ENCODE measurements around the gene TNS3.

Gene TNS3

DNA sequence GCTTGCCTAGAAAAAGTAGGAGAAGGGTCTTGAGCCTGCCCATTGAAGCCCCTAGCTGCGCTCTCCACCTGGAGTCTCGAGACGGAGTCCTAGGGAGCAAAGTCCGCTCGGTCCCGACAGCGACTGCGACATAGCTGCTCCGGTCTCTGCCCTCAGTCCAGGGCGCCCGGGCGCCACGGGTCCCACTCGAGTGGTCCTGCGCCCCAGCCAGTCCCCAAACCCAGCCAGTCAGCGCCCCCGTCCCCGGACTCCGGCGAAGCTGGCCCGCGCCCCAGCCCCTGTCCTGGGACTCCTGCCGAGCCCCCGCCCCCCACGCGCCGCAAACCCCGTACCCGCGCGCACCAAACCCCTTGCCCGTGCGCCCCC lies 490 bp downstream of the TNS3 start:
- DNase-seq (ENCODE audit: low spot score) = no peak

DNA sequence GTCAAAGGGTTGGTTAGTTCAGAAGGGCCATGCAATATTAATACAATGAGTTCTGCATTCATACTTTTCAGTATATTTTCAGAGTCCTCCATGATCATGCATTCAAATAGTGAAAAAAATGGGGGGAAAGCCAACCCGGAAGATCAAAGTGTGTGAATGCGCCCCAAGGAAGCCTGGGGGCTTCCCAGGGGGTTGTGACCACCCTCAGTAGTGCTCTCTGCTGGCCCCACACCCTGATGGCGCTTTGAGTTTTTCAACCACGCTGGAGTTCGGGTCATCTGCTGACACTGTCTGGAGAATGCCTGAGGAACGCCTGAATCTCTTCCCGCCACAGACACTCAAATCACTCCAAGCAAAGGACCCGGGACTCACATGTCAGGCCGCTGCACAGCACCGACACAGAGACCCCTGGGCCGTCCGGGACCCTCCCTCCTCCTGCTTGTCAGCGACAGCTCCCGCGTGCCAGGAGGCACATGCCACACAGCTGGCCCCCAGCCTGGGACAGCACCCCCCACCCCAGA lies 1.0 kb downstream of the TNS3 start:
- no peak for DNase-seq (ENCODE audit: low spot score)

GRCh38 chr7:47580175-47580706 lies 1.7 kb downstream of the TNS3 start:
- DNase-seq (ENCODE audit: low spot score) = no peak

GRCh38 chr7:47579458-47579857 lies 2.5 kb downstream of the TNS3 start:
- DNase-seq (ENCODE audit: low spot score) = no peak

DNA sequence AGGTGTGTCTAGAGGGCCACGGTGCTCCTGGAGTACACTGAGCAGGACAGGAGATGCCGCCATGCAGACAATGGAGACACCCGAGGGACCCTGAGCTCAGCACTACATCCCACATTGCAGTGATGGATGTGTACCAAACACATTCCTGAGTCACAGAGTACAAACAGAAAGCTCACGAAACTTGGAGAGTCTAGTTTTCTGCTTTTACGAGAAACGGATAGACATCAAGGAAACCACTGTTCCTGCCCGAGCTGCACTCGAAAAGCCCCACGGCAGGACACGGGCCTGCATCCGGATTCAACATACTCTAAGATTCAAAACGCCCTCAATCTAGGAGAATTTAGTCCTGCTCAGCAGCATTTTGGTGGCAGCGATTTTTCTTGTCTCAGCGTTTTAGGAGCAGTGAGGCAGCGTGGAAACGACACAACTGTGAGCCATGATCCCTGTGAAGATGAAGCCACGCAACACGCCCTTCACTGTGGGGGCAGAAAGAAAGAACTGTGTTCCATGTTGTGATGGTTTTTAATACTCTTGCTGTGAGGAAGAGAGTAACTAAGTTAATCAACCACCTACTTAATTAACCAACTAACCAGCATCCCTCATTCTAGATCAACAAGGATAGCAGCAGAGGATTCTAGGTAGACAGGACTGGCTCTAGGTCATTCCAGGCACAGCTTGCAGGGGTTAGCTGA lies 3.2 kb downstream of the TNS3 start:
- no peak for DNase-seq (ENCODE audit: low spot score)

DNA sequence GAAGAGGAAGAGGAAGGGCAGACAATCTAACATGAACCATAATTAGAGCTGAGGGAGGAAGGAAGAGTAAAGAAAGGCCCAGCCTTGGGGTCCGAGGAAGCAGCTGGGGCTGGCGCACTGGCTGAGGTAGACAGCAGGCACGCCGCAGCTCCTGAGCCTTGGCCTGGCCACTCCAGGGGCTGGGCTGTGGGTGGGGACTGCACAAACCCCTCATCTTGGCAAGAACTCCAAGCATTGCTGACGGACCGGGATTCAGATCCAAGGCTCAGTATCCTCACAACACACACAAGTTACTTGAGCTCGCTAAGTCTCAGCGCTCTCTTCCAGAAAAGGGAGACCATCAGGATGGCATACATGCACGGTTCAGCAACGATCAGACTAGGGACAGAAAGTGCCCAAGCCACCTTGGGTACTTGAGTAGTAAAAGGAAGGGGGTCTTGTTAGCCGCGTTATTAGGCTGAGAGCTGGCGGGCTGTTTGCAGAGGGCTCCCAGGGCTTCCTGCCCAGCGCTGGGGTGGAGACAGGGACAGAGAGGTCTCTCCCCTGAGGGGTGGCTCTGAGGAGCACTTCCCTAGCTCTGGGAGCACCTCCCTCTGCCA lies 4.5 kb downstream of the TNS3 start:
- no peak for DNase-seq (ENCODE audit: low spot score)

DNA sequence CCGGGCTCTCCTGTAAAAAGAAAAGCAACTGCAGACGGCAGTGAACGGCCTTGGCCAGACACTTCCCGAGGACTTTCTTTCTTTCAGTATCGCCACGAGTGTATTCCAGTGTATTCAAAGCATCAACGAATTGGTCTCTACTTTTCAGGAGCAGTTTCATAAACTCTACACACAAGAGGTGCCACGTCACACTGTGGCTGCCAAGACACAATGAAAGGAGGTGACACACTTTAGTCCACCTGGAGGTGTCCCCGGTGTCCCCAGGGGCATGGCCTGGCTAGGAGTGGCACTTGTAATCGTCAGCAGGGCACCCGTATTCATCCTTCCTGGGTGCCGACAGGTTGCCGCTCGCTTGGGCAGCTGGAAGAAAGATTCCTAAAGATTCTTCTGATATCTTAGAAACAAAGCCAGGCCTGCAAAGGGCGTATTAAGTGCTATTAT lies 5.0 kb downstream of the TNS3 start:
- DNase-seq (ENCODE audit: low spot score) = no peak

GRCh38 chr7:47576031-47576865 lies 5.7 kb downstream of the TNS3 start:
- DNase-seq (ENCODE audit: low spot score) = no peak

DNA sequence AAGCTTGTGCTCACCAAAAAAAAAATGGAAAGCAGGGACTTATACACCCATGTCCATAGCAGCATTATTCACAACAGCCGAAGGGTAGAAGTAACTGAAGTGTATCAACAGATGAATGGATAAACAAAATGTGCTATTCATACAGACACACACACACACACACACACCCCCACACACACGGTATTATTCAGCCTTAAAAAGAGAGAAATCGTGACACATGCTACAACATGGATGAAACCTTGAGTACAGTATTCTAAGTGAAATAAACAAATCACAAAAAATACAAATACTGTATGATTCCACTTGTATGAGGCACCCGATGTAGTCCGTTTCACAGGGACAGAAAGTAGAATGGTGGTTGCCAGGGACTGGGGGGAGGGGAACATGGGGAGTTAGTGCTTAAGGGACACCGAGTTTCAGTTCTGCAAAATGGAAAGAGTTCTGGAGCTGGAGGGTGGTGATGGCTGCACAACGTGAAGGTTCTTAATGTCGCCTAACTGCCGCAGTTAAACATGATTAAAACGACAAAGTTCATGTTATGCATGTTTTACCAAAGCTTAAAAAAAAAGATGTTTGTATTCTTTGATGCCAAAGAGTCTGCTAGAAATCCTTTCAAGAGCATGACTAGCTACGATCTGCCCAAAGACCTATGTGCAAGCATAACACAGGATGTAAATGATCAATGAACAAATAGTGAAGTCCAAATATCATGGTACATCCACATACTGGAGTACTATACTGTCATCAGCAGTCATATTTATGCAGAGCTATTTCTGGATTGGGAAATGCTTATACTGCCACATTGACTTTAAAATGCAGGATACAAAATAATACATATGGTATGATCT lies 7.2 kb downstream of the TNS3 start:
- DNase-seq (ENCODE audit: low spot score) = no peak

GRCh38 chr7:47573758-47574481 lies 8.0 kb downstream of the TNS3 start:
- no peak for DNase-seq (ENCODE audit: low spot score)

DNA sequence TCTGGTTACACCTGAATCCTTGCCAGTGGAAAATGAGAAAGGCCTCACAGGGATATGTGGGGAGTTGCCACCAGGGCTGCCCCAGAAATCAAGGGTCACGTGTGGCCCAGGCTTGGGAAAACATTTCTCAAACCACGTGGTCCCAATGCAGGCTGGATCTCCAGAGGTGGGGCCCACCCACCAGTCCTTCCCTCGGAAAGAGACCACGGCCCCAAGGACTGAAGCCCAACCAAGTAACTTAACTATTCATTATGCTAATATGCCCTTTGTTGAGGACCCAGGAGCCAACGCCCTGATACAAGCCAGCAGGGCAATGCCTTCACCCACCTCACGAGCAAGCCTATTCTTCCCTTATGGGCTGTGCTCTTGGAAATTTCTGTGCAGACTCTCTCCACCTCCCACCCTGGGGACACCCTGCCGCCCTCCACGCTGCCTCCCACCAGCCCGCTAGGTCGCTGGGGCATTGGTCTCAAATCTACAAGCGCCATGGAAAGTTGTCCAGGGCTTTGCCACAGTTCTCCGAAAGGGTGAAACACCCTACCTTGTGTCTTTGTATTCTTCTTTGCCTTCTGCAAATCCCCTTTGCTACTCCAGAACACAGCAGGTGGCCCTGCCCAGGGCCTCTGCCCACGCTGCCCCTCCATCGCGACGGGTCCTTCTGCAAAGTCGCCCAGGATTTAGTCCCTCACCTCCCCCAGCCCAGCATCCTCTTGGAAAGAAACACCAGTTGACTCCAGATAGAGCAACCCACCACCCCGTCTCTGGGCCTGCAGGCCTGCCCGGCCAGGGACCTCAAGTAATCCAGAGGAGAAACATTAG lies 8.8 kb downstream of the TNS3 start:
- no peak for DNase-seq (ENCODE audit: low spot score)

- no peak for DNase-seq (ENCODE audit: low spot score)
Observed at GRCh38 chr7:47572094-47572445, 9.8 kb downstream of the TNS3 start.

- no peak for DNase-seq (ENCODE audit: low spot score)
Observed at GRCh38 chr7:47571331-47572093, 10.4 kb downstream of the TNS3 start.

DNA sequence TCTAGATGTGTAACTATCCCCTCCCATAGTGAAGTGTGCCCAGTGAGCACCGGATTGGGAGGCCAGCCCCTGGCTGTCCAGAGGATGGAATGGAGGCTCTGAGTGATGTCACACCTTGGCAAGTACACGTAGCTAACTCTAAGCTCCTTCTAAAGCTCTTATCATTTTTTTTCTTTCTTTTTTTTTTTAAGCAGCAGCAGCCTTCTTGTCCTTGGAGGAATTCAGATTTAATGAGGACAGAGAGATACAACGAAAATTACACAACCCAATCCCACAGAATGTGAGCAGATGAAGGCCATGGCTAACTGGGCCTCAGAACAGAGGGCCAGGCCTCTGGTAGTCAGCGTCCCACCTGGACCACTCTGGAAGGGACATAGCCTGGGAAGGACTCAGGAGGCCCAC lies 11.3 kb downstream of the TNS3 start:
- DNase-seq (ENCODE audit: low spot score) = no peak

DNA sequence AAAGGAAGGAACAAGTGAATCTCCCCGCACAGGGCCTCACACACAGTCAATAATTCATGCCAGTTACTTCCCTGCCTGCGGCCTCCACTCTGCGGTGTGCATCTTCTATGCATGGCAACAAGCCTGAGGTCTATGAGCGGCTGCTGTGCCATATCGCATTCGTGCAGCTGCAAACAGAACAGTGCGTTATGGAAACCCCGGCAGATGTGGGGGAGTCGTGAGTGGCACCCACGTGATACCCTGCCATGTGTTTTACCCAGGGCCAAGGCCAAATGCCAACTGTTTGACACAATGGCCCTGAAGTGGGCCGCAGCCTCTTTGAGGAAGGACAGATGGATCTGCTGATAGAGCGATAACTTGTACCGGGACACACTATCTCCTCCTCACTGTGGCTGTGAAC lies 13.4 kb downstream of the TNS3 start:
- no peak for DNase-seq (ENCODE audit: low spot score)

GRCh38 chr7:47568056-47568455 lies 13.9 kb downstream of the TNS3 start:
- DNase-seq (ENCODE audit: low spot score) = no peak

GRCh38 chr7:47565640-47566250 lies 16.2 kb downstream of the TNS3 start:
- no peak for DNase-seq (ENCODE audit: low spot score)

DNA sequence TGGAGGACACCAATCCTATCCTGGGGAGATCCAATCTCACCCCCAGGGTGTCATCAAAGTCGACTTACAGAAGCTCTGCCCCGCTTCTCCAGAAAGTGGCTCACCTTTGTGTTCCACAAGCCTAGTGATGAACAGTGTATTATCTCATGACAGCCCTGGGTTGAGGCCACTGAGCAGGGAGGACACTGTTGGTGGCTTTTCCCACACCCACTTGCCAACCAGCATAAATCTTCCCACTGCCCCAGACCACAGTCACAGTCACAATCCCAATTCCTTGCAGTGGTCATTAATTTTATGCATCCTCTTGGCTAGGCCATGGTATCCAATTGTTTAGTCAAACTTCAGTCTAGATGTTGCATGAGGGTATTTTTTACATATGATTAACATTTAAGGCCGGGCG lies 18.4 kb downstream of the TNS3 start:
- no peak for DNase-seq (ENCODE audit: low spot score)

All from CD4-positive, alpha-beta T cell treated with Interleukin-2 at 100 ng/mL for 4 hours (primary cell).